Panc1 (cell line): ENCODE measurements around the gene METTL25B. TPM values are rescaled to one million over a fixed set of nuclear protein-coding genes. Genes with fewer than 3 reads are reported as not detected.

Experiments
- ATAC-seq: fragments of 200-7000 bp; cut with Tn5 transposase; 2 replicates; pipeline ENCODE4 v1.9.1; 2020; ENCODE audit warnings: mild to moderate bottlenecking, moderate library complexity
- BruUV-seq: library from RNA; stranded (reverse); fragments of 400-500 nt; replicated peaks from 2 replicates; lab custom pipeline; 2021; lab: Mats Ljungman, UMichigan
- CTCF ChIA-PET: fragments of 300-600 bp; sonication (Branson Sonifier 250); formaldehyde crosslinking; loops from one replicate; lab custom pipeline; 2022; ENCODE audit warnings: antibody characterized with exemption; lab: Charles Lee
- POLR2A ChIA-PET: fragments of 300-600 bp; sonication (Branson Sonifier 250); formaldehyde crosslinking; loops from one replicate; lab custom pipeline; 2022; ENCODE audit warnings: antibody characterized with exemption; lab: Charles Lee
- DNase-seq: peaks from one replicate; pipeline ENCODE4 v3.0.0-alpha.2; 2010; ENCODE audit warnings: low read depth, low spot score
- H3K27ac ChIP-seq: 2 replicates; pipeline ENCODE4 v1.5.1; 2011; ENCODE audit warnings: mild to moderate bottlenecking, low read length, inconsistent platforms
- H3K27me3 ChIP-seq: fragments of 200-500 bp; sonication (Bioruptor generic); 2 replicates; pipeline ENCODE4 v1.6.0; 2014; ENCODE audit warnings: low read length, inconsistent platforms; ENCODE audit not compliant: control insufficient read depth, insufficient read depth
- H3K36me3 ChIP-seq: fragments of 200-500 bp; sonication (Bioruptor generic); 2 replicates; pipeline ENCODE4 v1.5.1; 2014; ENCODE audit warnings: inconsistent platforms, mild to moderate bottlenecking, low read length, moderate library complexity; ENCODE audit not compliant: control insufficient read depth, insufficient read depth
- H3K4me1 ChIP-seq: 2 replicates; pipeline ENCODE4 v1.5.1; 2011; ENCODE audit warnings: inconsistent platforms, mild to moderate bottlenecking, low read length, moderate library complexity; ENCODE audit not compliant: control insufficient read depth, insufficient read depth
- H3K4me3 ChIP-seq, 2 experiments: 2 replicates each; pipeline ENCODE4 v1.5.1; 2011 to 2012; ENCODE audit warnings: low read depth in 2 of 2, low read length in 2 of 2, mild to moderate bottlenecking in 2 of 2, inconsistent platforms in 1 of 2, moderate library complexity in 1 of 2
- H3K9me3 ChIP-seq: fragments of 200-500 bp; sonication (Bioruptor generic); 2 replicates; pipeline ENCODE4 v1.5.1; 2014; ENCODE audit warnings: low read depth, mild to moderate bottlenecking, inconsistent platforms, low read length, moderate library complexity; ENCODE audit not compliant: control insufficient read depth, insufficient read depth
- CTCF ChIP-seq: fragments of 450-650 bp; IDR thresholded peaks from 2 replicates; pipeline ENCODE4 v1.5.1; 2017; ENCODE audit warnings: mild to moderate bottlenecking
- POLR2AphosphoS5 ChIP-seq: IDR thresholded peaks from 2 replicates; pipeline ENCODE4 v1.6.1; 2012; ENCODE audit warnings: mild to moderate bottlenecking, low read depth, low read length, moderate library complexity
- SIN3A ChIP-seq: IDR thresholded peaks from 2 replicates; pipeline ENCODE4 v1.6.1; 2012; ENCODE audit warnings: low read depth, mild to moderate bottlenecking, low read length, moderate library complexity, borderline replicate concordance; ENCODE audit not compliant: insufficient read depth
- TCF7L2 ChIP-seq: IDR thresholded peaks from 2 replicates; pipeline ENCODE4 v1.6.1; 2011; ENCODE audit warnings: mild to moderate bottlenecking, low read depth, low read length, inconsistent platforms
- in situ Hi-C: cut with HindIII; loops from 2 replicates; pipeline ENCODE4 v1.10.0; 2016; ENCODE audit warnings: low sequenced_read_pairs, low pct_unique_long_range_greater_than_20kb
- intact Hi-C: fragments of 100-400 bp; cut with micrococcal nuclease; formaldehyde crosslinking; loops from one replicate; pipeline ENCODE4 v1.10.0; 2022; ENCODE audit not compliant: unreplicated experiment
- total RNA-seq: library from RNA; stranded (reverse); gene quantifications from one replicate; pipeline ENCODE4 v1.2.1, GENCODE V29; 2021; ENCODE audit not compliant: unreplicated experiment
- TF ChIP-seq, protein P1 (sequence below), 2 experiments: IDR thresholded peaks; 2 replicates each; pipeline ENCODE4 v1.6.1; 2011 to 2012; ENCODE audit warnings: low read depth in 2 of 2, control low read depth in 1 of 2, low read length in 1 of 2, mild to moderate bottlenecking in 1 of 2, moderate library complexity in 1 of 2; ENCODE audit not compliant: insufficient read depth in 1 of 2

The METTL25B gene
- total RNA-seq, 1 experiment from 2014 or later, result 32.8 TPM

GRCh38 chr1:156681196-156681960, 46.9 kb upstream of the METTL25B start:
- H3K4me1 ChIP-seq, result peaks cover 11% of the 10 kb centered on the region
- no peak for DNase-seq
- BruUV-seq, result no TSS peak
- POLR2A ChIA-PET, result interaction anchor here (0.6 to 0.7 kb wide), 2 partner anchors 28 to 70 kb away, joined by 3 to 10 read pairs; partner anchors contain the start of gene HDGF
- H3K36me3 ChIP-seq, result no peaks in the 10 kb centered on the region
- no peaks in the 10 kb centered on the region for H3K9me3 ChIP-seq
- no peak overlapping the region for H3K4me3 ChIP-seq
- intact Hi-C loops (no loop called here), in situ Hi-C loops (no loop called here)
- CTCF ChIA-PET, result interaction anchor here (0.7 to 1.6 kb wide), 5 partner anchors 21 to 247 kb away, joined by 3 to 11 read pairs (median 3); no protein-coding TSS in a partner anchor
- TF ChIP-seq, protein P1, sequence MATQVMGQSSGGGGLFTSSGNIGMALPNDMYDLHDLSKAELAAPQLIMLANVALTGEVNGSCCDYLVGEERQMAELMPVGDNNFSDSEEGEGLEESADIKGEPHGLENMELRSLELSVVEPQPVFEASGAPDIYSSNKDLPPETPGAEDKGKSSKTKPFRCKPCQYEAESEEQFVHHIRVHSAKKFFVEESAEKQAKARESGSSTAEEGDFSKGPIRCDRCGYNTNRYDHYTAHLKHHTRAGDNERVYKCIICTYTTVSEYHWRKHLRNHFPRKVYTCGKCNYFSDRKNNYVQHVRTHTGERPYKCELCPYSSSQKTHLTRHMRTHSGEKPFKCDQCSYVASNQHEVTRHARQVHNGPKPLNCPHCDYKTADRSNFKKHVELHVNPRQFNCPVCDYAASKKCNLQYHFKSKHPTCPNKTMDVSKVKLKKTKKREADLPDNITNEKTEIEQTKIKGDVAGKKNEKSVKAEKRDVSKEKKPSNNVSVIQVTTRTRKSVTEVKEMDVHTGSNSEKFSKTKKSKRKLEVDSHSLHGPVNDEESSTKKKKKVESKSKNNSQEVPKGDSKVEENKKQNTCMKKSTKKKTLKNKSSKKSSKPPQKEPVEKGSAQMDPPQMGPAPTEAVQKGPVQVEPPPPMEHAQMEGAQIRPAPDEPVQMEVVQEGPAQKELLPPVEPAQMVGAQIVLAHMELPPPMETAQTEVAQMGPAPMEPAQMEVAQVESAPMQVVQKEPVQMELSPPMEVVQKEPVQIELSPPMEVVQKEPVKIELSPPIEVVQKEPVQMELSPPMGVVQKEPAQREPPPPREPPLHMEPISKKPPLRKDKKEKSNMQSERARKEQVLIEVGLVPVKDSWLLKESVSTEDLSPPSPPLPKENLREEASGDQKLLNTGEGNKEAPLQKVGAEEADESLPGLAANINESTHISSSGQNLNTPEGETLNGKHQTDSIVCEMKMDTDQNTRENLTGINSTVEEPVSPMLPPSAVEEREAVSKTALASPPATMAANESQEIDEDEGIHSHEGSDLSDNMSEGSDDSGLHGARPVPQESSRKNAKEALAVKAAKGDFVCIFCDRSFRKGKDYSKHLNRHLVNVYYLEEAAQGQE (IDR thresholded peaks at IDR 0.05; ENCODE audit: insufficient read depth in 1 of 2, low read depth in 2 of 2, low read length in 1 of 2), result no peak
- TF ChIP-seq POLR2AphosphoS5 (no peak), SIN3A (no peak)
- H3K27ac ChIP-seq, result no peak overlapping the region
- no peaks in the 10 kb centered on the region for H3K27me3 ChIP-seq
- ATAC-seq, result no peak

DNA sequence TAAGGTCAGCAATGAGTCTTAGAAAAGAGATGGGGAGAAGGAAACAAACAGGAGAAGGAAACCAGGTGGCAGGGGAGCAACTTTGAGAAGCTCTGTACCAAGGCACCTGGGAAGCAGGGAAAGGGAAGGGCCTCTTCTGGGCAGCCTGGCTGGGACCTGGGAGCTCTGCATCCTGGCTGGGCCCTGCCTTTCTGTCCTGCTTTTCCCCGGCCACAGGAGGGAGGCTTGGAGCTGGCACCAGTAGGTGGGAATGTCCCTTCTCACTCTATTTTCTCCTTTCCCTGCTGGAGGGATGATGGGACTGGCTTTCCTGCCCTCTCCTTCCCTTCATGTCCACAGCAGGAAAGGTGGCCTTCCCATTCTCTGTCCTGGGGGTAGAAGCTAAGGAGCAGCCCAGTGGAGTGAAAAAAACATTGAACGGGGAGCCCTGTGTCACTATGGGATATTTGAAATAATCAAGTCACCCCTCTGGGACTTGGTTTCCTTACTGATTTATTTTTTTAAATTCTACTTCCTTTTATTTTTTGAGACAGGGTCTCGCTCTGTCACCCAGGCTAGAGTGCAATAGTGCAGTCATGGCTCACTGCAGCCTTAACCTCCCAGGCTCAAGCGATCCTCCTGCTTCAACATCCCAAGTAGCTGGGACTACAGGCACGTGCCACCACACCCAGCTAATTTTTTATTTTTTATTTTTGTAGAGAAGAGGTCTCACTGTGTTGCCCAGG, 45.9 kb upstream of the METTL25B start:
- DNase-seq (no peak), ATAC-seq (peak; percentile 67)
- ChIA-PET POLR2A (interaction anchor here (0.6 to 0.7 kb wide), 3 partner anchors 27 to 69 kb away, joined by 3 to 10 read pairs (median 3); partner anchors contain the start of gene HDGF), CTCF (interaction anchor here (0.7 to 1.2 kb wide), 4 partner anchors 20 to 246 kb away, joined by 3 to 11 read pairs (median 3); no protein-coding TSS in a partner anchor)
- intact Hi-C loops, result no loop called here
- H3K27me3 ChIP-seq, result no peaks in the 10 kb centered on the region
- BruUV-seq, result no TSS peak
- no peak overlapping the region for H3K27ac ChIP-seq
- peaks cover 10% of the 10 kb centered on the region for H3K4me1 ChIP-seq
- H3K9me3 ChIP-seq, result no peaks in the 10 kb centered on the region
- in situ Hi-C loops, result no loop called here
- no peaks in the 10 kb centered on the region for H3K36me3 ChIP-seq
- no peak overlapping the region for H3K4me3 ChIP-seq
- no peak for TF ChIP-seq TCF7L2
- TF ChIP-seq, protein P1 (IDR thresholded peaks at IDR 0.05; ENCODE audit: insufficient read depth in 1 of 2, low read depth in 2 of 2, low read length in 1 of 2), result no peak
- TF ChIP-seq SIN3A, result no peak
- TF ChIP-seq POLR2AphosphoS5, result no peak
- peak; percentile 46 for TF ChIP-seq CTCF
